Measurements from ENCODE around the gene E2F8.

Gene E2F8

DNA sequence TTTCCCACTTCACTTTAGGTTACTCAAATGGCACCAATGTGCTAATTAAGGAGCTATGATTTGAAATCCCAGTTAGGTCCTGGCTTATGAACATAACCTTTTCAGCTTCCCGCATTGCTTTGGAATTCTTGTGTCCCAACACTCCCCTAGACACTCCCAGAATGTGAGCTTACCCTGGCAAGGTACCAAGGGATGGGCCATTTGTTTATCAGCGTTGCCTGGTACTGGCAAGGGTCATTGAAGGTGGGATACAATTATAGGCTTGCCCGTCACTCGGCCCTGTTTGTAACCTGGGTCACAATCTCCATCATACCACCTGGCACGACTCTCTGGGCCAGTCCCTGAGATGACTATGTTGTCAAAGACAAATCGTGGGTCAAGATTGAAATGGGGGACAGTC is 44.3 kb downstream of the E2F8 start:
- peaks cover 6% of the 10 kb centered on the region for H3K27me3 Mint-ChIP-seq
- H3K4me3 Mint-ChIP-seq, result no peak overlapping the region
- no peak overlapping the region for H3K27ac Mint-ChIP-seq
- no peaks in the 10 kb centered on the region for H3K4me1 Mint-ChIP-seq (ENCODE audit: low read depth)
- DNase-seq, result no peak
- no peaks in the 10 kb centered on the region for H3K36me3 Mint-ChIP-seq (ENCODE audit: low read depth)
- H3K9me3 Mint-ChIP-seq, result no peaks in the 10 kb centered on the region

DNA sequence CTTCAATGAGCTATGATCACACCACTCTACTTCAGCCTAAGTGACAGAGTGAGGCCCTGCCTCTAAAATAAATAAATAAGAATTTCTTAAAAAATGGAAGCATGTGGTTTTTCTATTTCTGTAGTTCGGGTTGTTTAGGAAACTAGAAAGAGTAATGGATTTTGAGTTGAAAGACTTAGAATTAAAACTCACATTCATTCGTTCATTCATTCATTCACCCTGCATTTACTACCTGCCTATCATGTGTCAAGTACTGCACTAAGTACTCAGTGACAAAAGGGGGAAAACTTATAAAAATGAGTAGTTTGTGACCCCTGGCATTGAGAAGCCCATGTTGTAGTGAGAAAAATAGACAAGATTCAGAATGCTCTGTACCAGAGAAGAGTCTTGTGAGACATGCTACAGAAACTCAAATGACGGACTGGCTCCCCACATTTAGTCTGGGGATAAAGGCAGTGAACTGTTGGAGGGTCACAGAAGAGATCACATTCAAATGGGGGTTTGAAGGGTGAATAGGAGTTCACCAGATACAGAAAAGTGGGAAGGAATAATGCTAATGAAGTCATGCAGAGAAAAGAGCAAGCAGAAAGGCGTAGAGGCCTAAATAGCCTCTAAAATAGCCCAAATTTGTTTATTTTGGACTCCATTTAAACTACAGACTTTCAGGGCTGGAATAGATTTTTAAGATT is 46.0 kb downstream of the E2F8 start:
- DNase-seq, result no peak
- Mint-ChIP-seq H3K9me3 (no peaks in the 10 kb centered on the region), H3K36me3 (ENCODE audit: low read depth) (no peaks in the 10 kb centered on the region), H3K27me3 (no peaks in the 10 kb centered on the region), H3K27ac (no peak overlapping the region), H3K4me1 (ENCODE audit: low read depth) (no peaks in the 10 kb centered on the region), H3K4me3 (no peak overlapping the region)

DNA sequence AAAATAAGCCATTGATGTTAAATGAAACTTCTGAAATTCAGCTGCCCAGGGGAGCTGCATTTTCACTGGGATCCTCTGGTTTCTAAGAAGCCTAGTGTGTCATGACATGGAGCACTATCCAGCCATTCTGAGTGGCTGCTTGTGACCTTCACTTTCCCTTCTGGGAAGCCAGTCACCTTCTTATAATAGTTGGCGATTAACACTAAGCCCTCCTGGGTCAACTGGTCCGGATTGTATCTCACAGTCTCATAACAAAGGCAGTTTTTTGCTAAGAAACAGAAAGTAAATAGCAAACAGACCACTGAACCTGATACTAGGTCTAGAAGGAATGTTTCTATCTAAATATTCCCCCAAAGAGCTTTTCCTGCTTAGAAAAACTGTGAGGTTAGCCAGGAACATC is 46.8 kb downstream of the E2F8 start:
- no peaks in the 10 kb centered on the region for H3K4me1 Mint-ChIP-seq (ENCODE audit: low read depth)
- no peak overlapping the region for H3K4me3 Mint-ChIP-seq
- H3K27me3 Mint-ChIP-seq, result no peaks in the 10 kb centered on the region
- no peak for DNase-seq
- no peaks in the 10 kb centered on the region for H3K36me3 Mint-ChIP-seq (ENCODE audit: low read depth)
- H3K27ac Mint-ChIP-seq, result no peak overlapping the region
- no peaks in the 10 kb centered on the region for H3K9me3 Mint-ChIP-seq

DNA sequence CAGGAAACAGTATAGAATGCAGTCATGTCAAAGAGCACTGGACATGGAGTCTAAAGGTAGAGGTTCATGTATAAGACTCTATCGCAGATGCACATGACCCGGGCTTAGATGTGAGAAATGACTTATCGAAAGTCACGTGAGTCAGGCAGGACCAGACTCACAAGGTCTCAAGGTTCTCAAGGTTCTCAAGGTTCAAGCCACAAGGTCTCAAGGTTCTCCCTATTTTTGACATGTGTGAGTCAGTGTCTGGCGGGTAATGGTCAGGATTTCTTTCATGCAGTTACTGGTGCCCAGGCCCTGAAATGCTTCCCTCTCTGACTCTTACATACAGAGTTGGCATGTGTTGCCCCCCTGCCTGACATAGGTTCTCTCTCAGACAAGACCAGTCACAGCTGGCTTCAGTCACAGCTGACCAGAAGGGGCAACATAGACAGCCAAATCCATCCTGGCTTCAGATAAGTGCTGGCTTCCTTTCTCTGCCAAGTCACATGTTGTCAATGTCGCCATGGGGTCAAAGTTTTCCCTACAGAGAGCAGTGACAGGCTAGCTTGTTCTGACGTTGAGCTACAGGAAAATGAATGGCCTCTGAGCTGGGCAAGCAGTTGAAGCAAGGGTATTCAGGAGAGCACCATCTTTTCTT is 49.1 kb downstream of the E2F8 start:
- H3K4me3 Mint-ChIP-seq, result no peak overlapping the region
- H3K27ac Mint-ChIP-seq, result no peak overlapping the region
- DNase-seq, result no peak
- H3K27me3 Mint-ChIP-seq, result no peaks in the 10 kb centered on the region
- no peaks in the 10 kb centered on the region for H3K36me3 Mint-ChIP-seq (ENCODE audit: low read depth)
- H3K4me1 Mint-ChIP-seq (ENCODE audit: low read depth), result no peaks in the 10 kb centered on the region
- H3K9me3 Mint-ChIP-seq, result no peaks in the 10 kb centered on the region

DNA sequence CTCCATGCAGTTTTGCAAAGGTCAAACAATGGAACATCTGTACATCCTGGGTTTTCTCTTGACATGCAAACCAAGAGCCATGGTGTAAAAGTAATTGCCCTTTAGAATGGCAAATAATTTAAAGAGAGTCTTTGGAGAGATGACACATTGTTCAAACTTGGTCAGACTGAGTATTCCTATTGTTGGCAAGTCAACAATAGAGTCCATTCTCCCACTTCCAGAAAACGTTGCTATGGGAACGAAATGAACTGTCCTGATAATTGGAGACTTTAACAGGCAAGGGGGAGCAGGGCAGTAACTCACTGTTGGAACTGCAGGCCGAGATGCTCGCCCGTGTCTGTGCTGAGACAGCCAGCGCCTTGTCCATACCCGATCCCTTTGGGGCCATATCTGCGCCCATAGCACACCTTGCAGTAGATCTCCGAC is 52.9 kb downstream of the E2F8 start:
- no peak overlapping the region for H3K27ac Mint-ChIP-seq
- no peak overlapping the region for H3K4me3 Mint-ChIP-seq
- DNase-seq, result no peak
- H3K27me3 Mint-ChIP-seq, result no peaks in the 10 kb centered on the region
- no peaks in the 10 kb centered on the region for H3K36me3 Mint-ChIP-seq (ENCODE audit: low read depth)
- H3K9me3 Mint-ChIP-seq, result no peaks in the 10 kb centered on the region
- H3K4me1 Mint-ChIP-seq (ENCODE audit: low read depth), result no peaks in the 10 kb centered on the region

DNA sequence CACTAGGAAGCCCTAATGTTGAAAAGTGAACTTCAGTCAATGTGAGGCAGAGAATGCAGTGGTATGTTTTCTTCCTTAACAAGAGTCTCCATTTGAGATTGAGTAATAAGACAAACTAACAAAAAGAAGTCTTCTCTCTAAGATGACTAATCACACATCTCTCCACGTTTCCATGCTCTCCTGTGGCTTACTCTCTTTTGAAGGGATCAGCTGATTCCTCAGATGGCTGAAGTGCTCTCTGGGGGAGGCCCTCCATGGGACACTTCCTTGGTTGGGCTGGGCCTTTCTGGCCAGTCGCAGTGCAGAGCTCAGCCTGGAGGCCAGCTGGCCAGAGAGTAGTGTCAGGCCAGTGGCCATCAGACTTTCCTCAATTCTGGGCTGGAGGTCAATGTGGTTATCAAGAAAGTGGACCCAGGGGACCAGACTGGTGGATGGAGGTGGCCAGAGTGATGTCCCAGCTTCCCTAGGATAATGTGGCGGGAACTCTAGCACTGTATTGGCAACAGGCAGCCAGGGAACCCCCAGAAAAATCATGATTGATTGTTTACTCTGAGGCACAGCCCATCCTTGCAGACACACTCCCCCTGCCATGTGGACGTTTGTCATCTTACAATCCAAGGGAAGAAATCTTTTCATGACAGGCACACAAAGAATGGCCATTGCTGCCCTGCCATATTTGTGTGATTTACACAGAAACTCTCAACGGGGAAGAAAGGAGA is 53.5 kb downstream of the E2F8 start:
- no peak overlapping the region for H3K4me3 Mint-ChIP-seq
- no peaks in the 10 kb centered on the region for H3K36me3 Mint-ChIP-seq (ENCODE audit: low read depth)

DNA sequence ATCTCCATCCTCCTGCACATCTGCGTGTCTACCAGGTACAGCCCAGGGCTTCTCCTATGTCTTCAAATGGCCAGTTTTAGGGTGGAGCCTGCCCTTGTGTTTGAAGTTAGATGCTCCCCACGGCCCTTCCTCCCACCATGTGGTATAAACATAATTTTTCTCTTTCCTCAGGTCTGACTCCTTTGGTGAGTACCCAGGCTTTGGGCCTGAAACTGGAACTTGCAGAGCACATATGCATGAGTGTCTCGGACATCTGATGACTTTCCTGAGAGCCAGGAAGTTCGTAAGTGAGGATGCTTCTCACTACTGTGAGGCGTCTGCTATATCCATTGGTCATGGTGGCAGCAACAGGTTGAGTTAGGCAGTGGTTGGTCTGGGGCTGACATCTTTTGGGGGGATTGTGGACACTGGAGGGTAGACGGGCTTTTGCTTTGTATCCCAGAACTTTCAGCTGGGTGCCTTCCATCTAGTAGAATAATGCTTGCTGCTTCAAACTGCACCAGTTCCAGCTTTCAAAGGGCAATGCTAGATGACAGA is 55.2 kb downstream of the E2F8 start:
- H3K27me3 Mint-ChIP-seq, result no peaks in the 10 kb centered on the region
- DNase-seq, result no peak
- no peaks in the 10 kb centered on the region for H3K4me1 Mint-ChIP-seq (ENCODE audit: low read depth)
- no peak overlapping the region for H3K27ac Mint-ChIP-seq
- H3K36me3 Mint-ChIP-seq (ENCODE audit: low read depth), result no peaks in the 10 kb centered on the region
- no peaks in the 10 kb centered on the region for H3K9me3 Mint-ChIP-seq
- no peak overlapping the region for H3K4me3 Mint-ChIP-seq

More for the DNA sequence above, 53.5 kb downstream of the E2F8 start:
- H3K27ac Mint-ChIP-seq, result no peak overlapping the region
- H3K4me1 Mint-ChIP-seq (ENCODE audit: low read depth), result no peaks in the 10 kb centered on the region
- no peaks in the 10 kb centered on the region for H3K9me3 Mint-ChIP-seq
- no peaks in the 10 kb centered on the region for H3K27me3 Mint-ChIP-seq
- DNase-seq, result no peak

DNA sequence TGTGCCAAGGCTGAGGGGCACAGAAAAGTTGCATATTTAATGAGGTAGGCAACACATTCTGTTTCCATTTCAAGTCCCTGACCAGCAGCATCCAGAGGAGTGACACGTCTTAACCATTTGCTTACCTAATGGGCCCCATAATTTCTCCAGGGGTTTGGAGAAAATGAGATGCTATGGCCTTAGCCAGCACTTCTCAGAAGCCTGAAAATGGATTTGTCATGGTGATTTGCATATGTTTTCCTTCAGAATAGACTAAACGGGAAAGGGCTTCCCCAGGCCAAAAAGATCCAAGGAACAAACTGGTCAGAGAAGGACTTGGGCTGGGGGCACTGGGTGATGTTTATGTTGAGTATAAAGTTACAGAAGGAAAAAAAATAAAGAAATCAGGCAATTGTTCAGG is 55.7 kb downstream of the E2F8 start:
- H3K4me1 Mint-ChIP-seq (ENCODE audit: low read depth), result no peaks in the 10 kb centered on the region
- no peak overlapping the region for H3K4me3 Mint-ChIP-seq
- peaks cover under 1% of the 10 kb centered on the region for H3K36me3 Mint-ChIP-seq (ENCODE audit: low read depth)
- DNase-seq, result no peak
- no peak overlapping the region for H3K27ac Mint-ChIP-seq
- no peaks in the 10 kb centered on the region for H3K9me3 Mint-ChIP-seq
- no peaks in the 10 kb centered on the region for H3K27me3 Mint-ChIP-seq

DNA sequence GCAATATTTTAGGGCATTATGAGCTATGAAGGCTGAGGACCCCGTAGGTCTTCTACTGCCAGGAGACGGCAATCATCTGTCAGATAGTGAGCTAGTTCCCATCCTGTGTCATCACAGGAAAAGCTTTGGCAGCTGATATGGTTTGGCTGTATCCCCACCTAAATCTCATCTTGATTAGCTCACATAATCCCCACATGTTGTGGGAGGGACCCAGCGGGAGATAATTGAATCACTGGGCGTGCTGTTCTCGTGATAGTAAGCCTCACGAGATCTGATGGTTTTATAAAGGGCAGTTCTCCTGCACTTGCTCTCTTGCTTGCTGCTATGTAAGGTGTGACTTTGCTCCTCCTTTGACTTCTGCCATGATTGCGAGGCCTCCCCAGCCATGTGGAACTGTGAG is 57.1 kb downstream of the E2F8 start:
- Mint-ChIP-seq H3K27ac (no peak overlapping the region), H3K36me3 (ENCODE audit: low read depth) (peaks cover 2% of the 10 kb centered on the region), H3K4me1 (ENCODE audit: low read depth) (no peaks in the 10 kb centered on the region), H3K9me3 (no peaks in the 10 kb centered on the region), H3K27me3 (no peaks in the 10 kb centered on the region), H3K4me3 (no peak overlapping the region)
- no peak for DNase-seq

DNA sequence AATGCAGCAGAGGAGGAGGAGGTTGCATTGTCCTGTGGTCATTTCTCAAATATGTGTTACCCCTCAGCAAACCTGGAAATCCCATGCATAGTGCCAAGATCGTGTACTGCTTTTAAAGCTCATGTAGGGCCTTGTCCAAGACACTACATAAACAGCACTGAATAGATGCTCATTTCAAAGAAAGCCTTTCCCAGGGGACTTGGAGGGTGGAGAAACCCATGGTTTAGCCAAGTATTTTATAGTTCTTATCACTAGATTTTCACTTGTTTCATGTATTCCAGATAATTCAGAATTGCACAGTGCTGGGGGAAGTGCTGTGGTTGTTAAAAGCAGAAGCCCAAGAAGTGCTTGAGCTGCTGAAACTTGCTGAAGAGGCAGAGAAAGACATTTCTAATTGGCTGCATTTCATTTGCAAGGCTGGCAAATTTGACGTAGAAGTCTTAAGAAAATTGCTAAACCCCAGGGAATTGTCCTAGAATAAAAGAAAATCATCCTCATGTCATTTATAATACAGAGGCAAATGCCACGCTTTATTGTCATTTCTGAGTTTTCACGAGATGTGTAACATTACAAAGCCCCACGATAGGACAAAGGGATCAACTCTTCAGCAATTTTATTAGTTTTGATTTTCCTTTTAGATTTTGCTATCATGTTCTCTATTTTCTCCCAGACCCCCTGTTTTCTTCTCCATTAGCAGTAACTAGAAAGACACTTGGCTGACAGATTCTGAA is 59.0 kb downstream of the E2F8 start:
- H3K4me1 Mint-ChIP-seq (ENCODE audit: low read depth), result no peaks in the 10 kb centered on the region
- no peaks in the 10 kb centered on the region for H3K9me3 Mint-ChIP-seq
- no peak overlapping the region for H3K27ac Mint-ChIP-seq
- peaks cover 12% of the 10 kb centered on the region for H3K36me3 Mint-ChIP-seq (ENCODE audit: low read depth)
- H3K27me3 Mint-ChIP-seq, result no peaks in the 10 kb centered on the region
- H3K4me3 Mint-ChIP-seq, result no peak overlapping the region
- DNase-seq, result no peak

DNA sequence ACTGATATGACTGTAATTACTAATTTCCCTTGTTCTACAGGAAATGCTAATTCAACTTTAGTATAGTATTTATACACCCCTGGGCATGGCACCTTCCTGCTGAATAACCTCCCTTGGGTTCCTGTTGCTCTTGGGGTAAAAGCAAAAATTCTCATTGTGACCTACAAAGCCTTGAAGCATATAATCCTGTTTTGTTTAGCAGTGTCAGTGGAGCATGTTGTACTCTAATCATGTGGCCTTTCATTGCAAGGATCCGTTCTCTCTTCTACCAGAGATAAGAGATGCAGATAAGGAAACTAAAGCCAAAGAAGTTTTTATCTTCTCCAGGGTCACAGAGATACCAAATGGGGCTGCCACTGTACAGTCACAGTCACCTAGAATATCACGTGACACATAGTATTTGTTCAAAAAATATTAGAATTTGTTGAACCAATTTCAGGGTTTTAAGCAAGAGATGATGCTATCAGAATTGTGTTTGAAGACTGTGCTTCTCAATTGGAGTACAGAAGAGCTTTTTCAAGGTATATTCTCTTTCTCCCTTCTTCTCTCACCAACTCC is 64.0 kb downstream of the E2F8 start:
- Mint-ChIP-seq H3K9me3 (no peaks in the 10 kb centered on the region), H3K36me3 (ENCODE audit: low read depth) (peaks cover 50% of the 10 kb centered on the region), H3K4me1 (ENCODE audit: low read depth) (no peaks in the 10 kb centered on the region), H3K27me3 (no peaks in the 10 kb centered on the region), H3K4me3 (no peak overlapping the region), H3K27ac (no peak overlapping the region)
- no peak for DNase-seq
